A673 (cell line): Measurements from ENCODE around the gene BEND6. TPM values are rescaled to one million over a fixed set of nuclear protein-coding genes. Genes with fewer than 3 reads are reported as not detected.

Experiments
- BruUV-seq: library from RNA; stranded (reverse); fragments of 400-500 nt; replicated peaks from 2 replicates; lab custom pipeline; 2021; lab: Mats Ljungman, UMichigan
- CTCF ChIA-PET: fragments of 300-600 bp; sonication (Branson Sonifier 250); formaldehyde crosslinking; loops from one replicate; lab custom pipeline; 2022; ENCODE audit warnings: antibody characterized with exemption; lab: Charles Lee
- POLR2A ChIA-PET: fragments of 300-600 bp; sonication (Branson Sonifier 250); formaldehyde crosslinking; loops from one replicate; lab custom pipeline; 2022; ENCODE audit warnings: antibody characterized with exemption; ENCODE audit not compliant: low non-redundant PET; lab: Charles Lee
- DNase-seq: peaks from one replicate; pipeline ENCODE4 v3.0.0-alpha.2; 2015; ENCODE audit warnings: low spot score
- H3K27ac ChIP-seq: fragments of 200-600 bp; sonication (generic); 2 replicates; pipeline ENCODE4 v1.5.1; 2016; ENCODE audit warnings: mixed run types, low read depth, mild to moderate bottlenecking, mixed read lengths, antibody characterized with exemption, low read length; ENCODE audit not compliant: poor library complexity, severe bottlenecking
- H3K27me3 ChIP-seq: fragments of 200-600 bp; sonication (generic); replicated peaks from 2 replicates; pipeline ENCODE4 v1.6.1; 2017; ENCODE audit warnings: mixed run types, low read depth, mild to moderate bottlenecking, mixed read lengths, antibody characterized with exemption, low read length; ENCODE audit not compliant: insufficient read depth, poor library complexity
- H3K36me3 ChIP-seq: fragments of 200-600 bp; sonication (generic); 2 replicates; pipeline ENCODE4 v1.6.1; 2016; ENCODE audit warnings: mixed run types, mild to moderate bottlenecking, mixed read lengths, antibody characterized with exemption, low read length; ENCODE audit not compliant: insufficient read depth, poor library complexity, severe bottlenecking
- H3K4me1 ChIP-seq: fragments of 200-600 bp; sonication (generic); 2 replicates; pipeline ENCODE4 v1.6.1; 2017; ENCODE audit warnings: mixed run types, mild to moderate bottlenecking, mixed read lengths, antibody characterized with exemption, low read length; ENCODE audit not compliant: insufficient read depth, poor library complexity, severe bottlenecking
- H3K4me3 ChIP-seq: fragments of 200-600 bp; sonication (generic); 2 replicates; pipeline ENCODE4 v1.5.1; 2016; ENCODE audit warnings: low read depth, mixed run types, mild to moderate bottlenecking, mixed read lengths, low read length; ENCODE audit not compliant: poor library complexity, severe bottlenecking
- H3K9me3 ChIP-seq: fragments of 200-600 bp; sonication (generic); 2 replicates; pipeline ENCODE4 v1.6.1; 2016; ENCODE audit warnings: mixed run types, low read depth, mild to moderate bottlenecking, mixed read lengths, antibody characterized with exemption, low read length; ENCODE audit not compliant: poor library complexity, severe bottlenecking
- EZH2 ChIP-seq: fragments of 200-600 bp; sonication (generic); IDR thresholded peaks from 2 replicates; pipeline ENCODE4 v1.6.1; 2017; ENCODE audit warnings: borderline replicate concordance, low read depth, mild to moderate bottlenecking, mixed read lengths, antibody characterized with exemption, low read length; ENCODE audit not compliant: poor library complexity, severe bottlenecking
- intact Hi-C: fragments of 100-400 bp; cut with micrococcal nuclease; formaldehyde crosslinking; loops from one replicate; pipeline ENCODE4 v1.10.0; 2022; ENCODE audit not compliant: unreplicated experiment
- total RNA-seq: library from RNA; stranded (reverse); gene quantifications from 2 replicates; pipeline ENCODE4 v1.2.3, GENCODE V29; 2021
- TF ChIP-seq, protein P1 (sequence below): fragments of 300-800, 200-600 bp; sonication (generic); conservative IDR thresholded peaks from 2 replicates; pipeline ENCODE4 v1.5.1; 2017; ENCODE audit warnings: low read depth, mild to moderate bottlenecking, antibody characterized with exemption, low read length, moderate library complexity, mixed read lengths

BEND6 gene
- total RNA-seq, 1 experiment from 2014 or later = 5.3 TPM

DNA sequence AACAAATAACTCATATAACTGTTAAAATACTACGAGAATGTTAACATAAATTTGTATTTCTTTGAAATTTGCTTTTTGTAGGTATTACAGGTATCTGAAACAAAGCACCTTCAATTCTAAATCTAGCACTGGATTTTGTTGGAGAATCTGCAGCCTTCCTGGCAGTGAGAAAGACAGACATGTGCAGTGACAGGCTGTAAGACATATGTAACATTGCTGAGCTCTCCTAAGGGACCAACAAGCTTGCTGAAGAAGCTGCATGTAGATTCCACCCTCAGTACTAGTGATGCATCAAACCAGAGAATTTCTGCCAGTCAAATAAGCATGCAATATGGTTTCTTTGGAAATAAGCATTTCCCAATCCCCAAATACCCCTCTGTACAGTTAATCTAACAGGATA lies 71.1 kb downstream of the BEND6 start:
- BruUV-seq = no TSS peak
- H3K9me3 ChIP-seq = peaks cover 6% of the 10 kb centered on the region
- ChIA-PET POLR2A (no interaction called here), CTCF (interaction anchor here (0.6 kb wide), 1 partner anchor 38 kb away, joined by 3 read pairs; no protein-coding TSS in a partner anchor)
- no peaks in the 10 kb centered on the region for H3K27me3 ChIP-seq
- no peak overlapping the region for H3K27ac ChIP-seq
- no peak overlapping the region for H3K4me3 ChIP-seq
- no peak for TF ChIP-seq EZH2
- TF ChIP-seq, protein P1, sequence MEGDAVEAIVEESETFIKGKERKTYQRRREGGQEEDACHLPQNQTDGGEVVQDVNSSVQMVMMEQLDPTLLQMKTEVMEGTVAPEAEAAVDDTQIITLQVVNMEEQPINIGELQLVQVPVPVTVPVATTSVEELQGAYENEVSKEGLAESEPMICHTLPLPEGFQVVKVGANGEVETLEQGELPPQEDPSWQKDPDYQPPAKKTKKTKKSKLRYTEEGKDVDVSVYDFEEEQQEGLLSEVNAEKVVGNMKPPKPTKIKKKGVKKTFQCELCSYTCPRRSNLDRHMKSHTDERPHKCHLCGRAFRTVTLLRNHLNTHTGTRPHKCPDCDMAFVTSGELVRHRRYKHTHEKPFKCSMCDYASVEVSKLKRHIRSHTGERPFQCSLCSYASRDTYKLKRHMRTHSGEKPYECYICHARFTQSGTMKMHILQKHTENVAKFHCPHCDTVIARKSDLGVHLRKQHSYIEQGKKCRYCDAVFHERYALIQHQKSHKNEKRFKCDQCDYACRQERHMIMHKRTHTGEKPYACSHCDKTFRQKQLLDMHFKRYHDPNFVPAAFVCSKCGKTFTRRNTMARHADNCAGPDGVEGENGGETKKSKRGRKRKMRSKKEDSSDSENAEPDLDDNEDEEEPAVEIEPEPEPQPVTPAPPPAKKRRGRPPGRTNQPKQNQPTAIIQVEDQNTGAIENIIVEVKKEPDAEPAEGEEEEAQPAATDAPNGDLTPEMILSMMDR = no peak
- DNase-seq = no peak
- H3K4me1 ChIP-seq = no peaks in the 10 kb centered on the region
- intact Hi-C loops = loop anchor here (10.0 kb wide), 1 partner anchor 311 kb away; no protein-coding TSS in a partner anchor
- no peaks in the 10 kb centered on the region for H3K36me3 ChIP-seq

DNA sequence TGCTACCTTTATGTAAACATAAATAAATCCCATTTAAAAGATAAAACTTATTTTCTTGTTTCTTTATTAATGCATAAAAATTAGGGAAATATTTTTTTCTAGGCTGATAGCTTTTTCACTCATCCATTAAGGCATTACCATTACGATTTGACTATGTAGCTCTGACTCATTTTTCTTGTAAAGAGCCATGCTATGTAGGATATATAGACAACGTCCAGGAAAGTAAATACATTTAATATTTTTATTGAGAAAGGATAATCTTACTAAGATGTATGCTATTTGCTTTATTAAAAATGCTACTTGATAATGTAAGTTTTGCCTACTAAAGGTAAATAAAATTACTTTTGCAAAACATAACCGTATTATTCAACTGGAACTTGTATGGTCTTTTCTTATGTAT lies 72.4 kb downstream of the BEND6 start:
- intact Hi-C loops = loop anchor here (10.0 kb wide), 1 partner anchor 312 kb away; no protein-coding TSS in a partner anchor
- ChIA-PET CTCF (no interaction called here), POLR2A (no interaction called here)
- TF ChIP-seq, protein P1 = no peak
- TF ChIP-seq EZH2 = no peak
- no peaks in the 10 kb centered on the region for H3K36me3 ChIP-seq
- peaks cover 6% of the 10 kb centered on the region for H3K9me3 ChIP-seq
- H3K4me3 ChIP-seq = no peak overlapping the region
- H3K27ac ChIP-seq = no peak overlapping the region
- peaks cover 5% of the 10 kb centered on the region for H3K4me1 ChIP-seq
- no peaks in the 10 kb centered on the region for H3K27me3 ChIP-seq
- BruUV-seq = no TSS peak
- DNase-seq = no peak

DNA sequence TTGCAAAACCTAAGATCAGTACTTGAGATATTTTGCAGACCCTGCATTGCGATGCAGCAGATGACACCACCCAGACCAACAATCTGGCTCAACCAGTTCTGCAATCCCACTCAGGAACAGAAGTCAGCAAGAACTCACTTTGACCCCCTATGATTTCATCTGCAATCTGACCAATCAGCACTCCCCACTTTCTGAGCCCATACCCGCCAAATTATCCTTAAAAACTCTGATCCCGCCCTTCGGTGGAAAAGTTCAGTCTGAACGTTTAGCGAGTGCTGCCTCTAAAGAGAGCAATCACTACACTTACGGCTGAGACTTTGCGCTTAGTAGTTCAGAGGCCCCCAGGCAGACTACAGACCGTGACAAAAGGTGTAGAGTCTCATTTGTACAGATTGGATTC lies 74.3 kb downstream of the BEND6 start:
- no peaks in the 10 kb centered on the region for H3K36me3 ChIP-seq
- no peak for DNase-seq
- H3K27me3 ChIP-seq = no peaks in the 10 kb centered on the region
- TF ChIP-seq, protein P1 = no peak
- no peak for TF ChIP-seq EZH2
- peaks cover 5% of the 10 kb centered on the region for H3K4me1 ChIP-seq
- ChIA-PET POLR2A (no interaction called here), CTCF (no interaction called here)
- no peak overlapping the region for H3K27ac ChIP-seq
- H3K4me3 ChIP-seq = no peak overlapping the region
- H3K9me3 ChIP-seq = peaks cover 6% of the 10 kb centered on the region
- BruUV-seq = no TSS peak
- intact Hi-C loops = loop anchor here (10.0 kb wide), 1 partner anchor 314 kb away; no protein-coding TSS in a partner anchor
